ENCODE data around the gene VRK1.

Gene VRK1

GRCh38 chr14:96783915-96784224, 13.3 kb upstream of the VRK1 start:
- TF ChIP-seq OSR1 (CRISPR knock-in tag; IDR thresholded peaks at IDR 0.05) (no peak), ZNF8 (CRISPR knock-in tag; IDR thresholded peaks at IDR 0.05) (no peak), ARNTL (CRISPR knock-in tag; IDR thresholded peaks at IDR 0.05; ENCODE audit: borderline replicate concordance, low read depth) (no peak), CREB5 (CRISPR knock-in tag; IDR thresholded peaks at IDR 0.05; ENCODE audit: low read depth) (no peak), ISL1 (CRISPR knock-in tag; IDR thresholded peaks at IDR 0.05) (no peak), ZC3H10 (CRISPR knock-in tag; IDR thresholded peaks at IDR 0.05) (no peak)
- no peak for ATAC-seq

DNA sequence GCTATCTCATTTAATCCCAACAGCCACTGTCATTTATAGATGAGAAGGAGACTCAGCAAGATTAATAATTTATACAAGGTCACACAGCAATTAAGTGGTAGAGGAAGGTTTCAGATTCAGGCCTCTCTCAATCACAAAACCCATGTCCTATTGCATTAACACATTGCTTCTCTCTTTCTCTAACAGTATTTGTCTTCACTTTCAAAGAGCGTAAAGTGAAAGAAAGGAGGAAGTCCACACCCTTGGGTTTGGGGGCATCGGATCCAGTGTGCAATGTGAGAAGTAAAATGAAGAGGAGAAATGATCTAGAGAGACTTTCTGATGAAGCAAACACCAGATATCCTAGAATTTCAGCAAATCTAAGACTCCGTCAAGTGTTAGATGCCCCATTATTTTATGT, 7.0 kb upstream of the VRK1 start:
- ATAC-seq = no peak
- TF ChIP-seq GLIS3 (CRISPR knock-in tag; IDR thresholded peaks at IDR 0.05) (no peak), POU6F1 (CRISPR knock-in tag; IDR thresholded peaks at IDR 0.05; ENCODE audit: borderline replicate concordance, low read depth) (no peak), OSR1 (CRISPR knock-in tag; IDR thresholded peaks at IDR 0.05) (no peak), TCF4 (CRISPR knock-in tag; IDR thresholded peaks at IDR 0.05; ENCODE audit: borderline replicate concordance) (no peak), TOX (CRISPR knock-in tag; IDR thresholded peaks at IDR 0.05; ENCODE audit: borderline replicate concordance) (no peak), CREB5 (CRISPR knock-in tag; IDR thresholded peaks at IDR 0.05; ENCODE audit: low read depth) (no peak), ZNF8 (CRISPR knock-in tag; IDR thresholded peaks at IDR 0.05) (no peak)

GRCh38 chr14:96790706-96791105, 6.5 kb upstream of the VRK1 start:
- ATAC-seq = no peak
- TF ChIP-seq ISL1 (CRISPR knock-in tag; IDR thresholded peaks at IDR 0.05) (no peak), TCF4 (CRISPR knock-in tag; IDR thresholded peaks at IDR 0.05; ENCODE audit: borderline replicate concordance) (no peak), ZC3H10 (CRISPR knock-in tag; IDR thresholded peaks at IDR 0.05) (no peak), PPARA (CRISPR knock-in tag; IDR thresholded peaks at IDR 0.05; ENCODE audit: borderline replicate concordance) (no peak), ZFP3 (CRISPR knock-in tag; IDR thresholded peaks at IDR 0.05) (no peak), ARNTL (CRISPR knock-in tag; IDR thresholded peaks at IDR 0.05; ENCODE audit: borderline replicate concordance, low read depth) (no peak), CSDC2 (CRISPR knock-in tag; IDR thresholded peaks at IDR 0.05) (no peak)
- TF ChIP-seq, protein P1, sequence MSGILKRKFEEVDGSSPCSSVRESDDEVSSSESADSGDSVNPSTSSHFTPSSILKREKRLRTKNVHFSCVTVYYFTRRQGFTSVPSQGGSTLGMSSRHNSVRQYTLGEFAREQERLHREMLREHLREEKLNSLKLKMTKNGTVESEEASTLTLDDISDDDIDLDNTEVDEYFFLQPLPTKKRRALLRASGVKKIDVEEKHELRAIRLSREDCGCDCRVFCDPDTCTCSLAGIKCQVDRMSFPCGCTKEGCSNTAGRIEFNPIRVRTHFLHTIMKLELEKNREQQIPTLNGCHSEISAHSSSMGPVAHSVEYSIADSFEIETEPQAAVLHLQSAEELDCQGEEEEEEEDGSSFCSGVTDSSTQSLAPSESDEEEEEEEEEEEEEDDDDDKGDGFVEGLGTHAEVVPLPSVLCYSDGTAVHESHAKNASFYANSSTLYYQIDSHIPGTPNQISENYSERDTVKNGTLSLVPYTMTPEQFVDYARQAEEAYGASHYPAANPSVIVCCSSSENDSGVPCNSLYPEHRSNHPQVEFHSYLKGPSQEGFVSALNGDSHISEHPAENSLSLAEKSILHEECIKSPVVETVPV (CRISPR knock-in tag; IDR thresholded peaks at IDR 0.05) = no peak

DNA sequence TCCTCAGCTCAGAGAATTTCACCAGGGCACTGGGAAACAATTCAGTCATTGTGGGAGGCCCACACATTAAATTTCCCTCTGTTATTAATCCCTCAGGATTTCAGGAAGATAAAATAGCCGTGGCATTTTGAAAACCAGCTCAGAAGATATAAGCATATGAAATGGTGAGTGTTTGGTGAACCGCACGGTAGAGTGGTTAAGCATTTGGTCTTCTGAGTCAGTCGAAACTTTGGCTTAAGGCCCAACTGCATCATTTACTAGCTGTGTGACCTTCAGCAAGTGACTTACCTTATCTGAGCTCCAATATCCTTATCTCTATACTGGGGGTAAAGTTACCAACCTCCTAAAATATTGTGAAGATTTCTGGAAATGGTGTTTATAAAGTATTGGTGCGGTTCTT, 5.2 kb upstream of the VRK1 start:
- no peak for ATAC-seq
- TF ChIP-seq PPARA (CRISPR knock-in tag; IDR thresholded peaks at IDR 0.05; ENCODE audit: borderline replicate concordance) (no peak), GLIS3 (CRISPR knock-in tag; IDR thresholded peaks at IDR 0.05) (no peak), ZNF70 (CRISPR knock-in tag; IDR thresholded peaks at IDR 0.05) (no peak), BACH2 (CRISPR knock-in tag; IDR thresholded peaks at IDR 0.05; ENCODE audit: borderline replicate concordance) (no peak), ISL1 (CRISPR knock-in tag; IDR thresholded peaks at IDR 0.05) (no peak), ZNF565 (CRISPR knock-in tag; conservative IDR thresholded peaks at IDR 0.05; ENCODE audit: low read depth) (no peak), ZFP3 (CRISPR knock-in tag; IDR thresholded peaks at IDR 0.05) (no peak), TCF4 (CRISPR knock-in tag; IDR thresholded peaks at IDR 0.05; ENCODE audit: borderline replicate concordance) (no peak), SNAI2 (CRISPR knock-in tag; IDR thresholded peaks at IDR 0.05) (no peak), ARNTL (CRISPR knock-in tag; IDR thresholded peaks at IDR 0.05; ENCODE audit: borderline replicate concordance, low read depth) (no peak), POU6F1 (CRISPR knock-in tag; IDR thresholded peaks at IDR 0.05; ENCODE audit: borderline replicate concordance, low read depth) (no peak), ESRRG (CRISPR knock-in tag; IDR thresholded peaks at IDR 0.05) (no peak), ZFP30 (CRISPR knock-in tag; IDR thresholded peaks at IDR 0.05) (no peak)
- TF ChIP-seq, protein P2, sequence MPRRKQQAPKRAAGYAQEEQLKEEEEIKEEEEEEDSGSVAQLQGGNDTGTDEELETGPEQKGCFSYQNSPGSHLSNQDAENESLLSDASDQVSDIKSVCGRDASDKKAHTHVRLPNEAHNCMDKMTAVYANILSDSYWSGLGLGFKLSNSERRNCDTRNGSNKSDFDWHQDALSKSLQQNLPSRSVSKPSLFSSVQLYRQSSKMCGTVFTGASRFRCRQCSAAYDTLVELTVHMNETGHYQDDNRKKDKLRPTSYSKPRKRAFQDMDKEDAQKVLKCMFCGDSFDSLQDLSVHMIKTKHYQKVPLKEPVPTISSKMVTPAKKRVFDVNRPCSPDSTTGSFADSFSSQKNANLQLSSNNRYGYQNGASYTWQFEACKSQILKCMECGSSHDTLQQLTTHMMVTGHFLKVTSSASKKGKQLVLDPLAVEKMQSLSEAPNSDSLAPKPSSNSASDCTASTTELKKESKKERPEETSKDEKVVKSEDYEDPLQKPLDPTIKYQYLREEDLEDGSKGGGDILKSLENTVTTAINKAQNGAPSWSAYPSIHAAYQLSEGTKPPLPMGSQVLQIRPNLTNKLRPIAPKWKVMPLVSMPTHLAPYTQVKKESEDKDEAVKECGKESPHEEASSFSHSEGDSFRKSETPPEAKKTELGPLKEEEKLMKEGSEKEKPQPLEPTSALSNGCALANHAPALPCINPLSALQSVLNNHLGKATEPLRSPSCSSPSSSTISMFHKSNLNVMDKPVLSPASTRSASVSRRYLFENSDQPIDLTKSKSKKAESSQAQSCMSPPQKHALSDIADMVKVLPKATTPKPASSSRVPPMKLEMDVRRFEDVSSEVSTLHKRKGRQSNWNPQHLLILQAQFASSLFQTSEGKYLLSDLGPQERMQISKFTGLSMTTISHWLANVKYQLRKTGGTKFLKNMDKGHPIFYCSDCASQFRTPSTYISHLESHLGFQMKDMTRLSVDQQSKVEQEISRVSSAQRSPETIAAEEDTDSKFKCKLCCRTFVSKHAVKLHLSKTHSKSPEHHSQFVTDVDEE (CRISPR knock-in tag; IDR thresholded peaks at IDR 0.05) = no peak

Data from SK-N-SH treated with all-trans-retinoic acid at 6 μM for 48 hours (cell line).